PC-9 (cell line): ENCODE results near the gene ATAD3B. TPM values are rescaled to one million over a fixed set of nuclear protein-coding genes. Genes with fewer than 3 reads are reported as not detected.

ENCODE experiments used
- BruUV-seq: library from RNA; stranded (reverse); fragments of 400-500 nt; replicated peaks from 2 replicates; lab custom pipeline; 2021; lab: Mats Ljungman, UMichigan
- CTCF ChIA-PET: fragments of 300-600 bp; sonication (Branson Sonifier 250); formaldehyde crosslinking; loops from one replicate; lab custom pipeline; 2022; ENCODE audit warnings: antibody characterized with exemption; lab: Charles Lee
- POLR2A ChIA-PET: fragments of 300-600 bp; sonication (Branson Sonifier 250); formaldehyde crosslinking; loops from one replicate; lab custom pipeline; 2022; ENCODE audit warnings: antibody characterized with exemption; ENCODE audit not compliant: unreplicated experiment; lab: Charles Lee
- DNase-seq, 2 experiments: peaks; one replicate each; pipeline versions ENCODE4 v3.0.0 to v3.0.0-alpha.2; 2015 to 2022; ENCODE audit warnings: mixed read lengths in 1 of 2
- H2AFZ ChIP-seq: fragments of 200-600 bp; sonication (generic); 2 replicates; pipeline ENCODE4 v1.8.1; 2017; ENCODE audit warnings: antibody characterized with exemption
- H3F3A ChIP-seq: fragments of 200-600 bp; sonication (generic); 2 replicates; pipeline ENCODE4 v1.8.1; 2017; ENCODE audit warnings: antibody characterized with exemption, mild to moderate bottlenecking, low read depth; ENCODE audit not compliant: insufficient read depth
- H3K27ac ChIP-seq: fragments of 200-600 bp; sonication (generic); 2 replicates; pipeline ENCODE4 v1.6.1; 2016; ENCODE audit warnings: mixed run types
- H3K27me3 ChIP-seq: fragments of 200-600 bp; sonication (generic); 2 replicates; pipeline ENCODE4 v1.6.1; 2016; ENCODE audit warnings: low read depth, mixed run types; ENCODE audit not compliant: insufficient read depth
- H3K36me3 ChIP-seq: fragments of 200-600 bp; sonication (generic); 2 replicates; pipeline ENCODE4 v1.6.1; 2016; ENCODE audit warnings: low read depth, mixed run types
- H3K4me1 ChIP-seq: fragments of 200-600 bp; sonication (generic); replicated peaks from 2 replicates; pipeline ENCODE4 v1.6.1; 2016; ENCODE audit warnings: mixed run types; ENCODE audit not compliant: insufficient read depth
- H3K4me2 ChIP-seq: fragments of 200-600 bp; sonication (generic); 2 replicates; pipeline ENCODE4 v1.6.1; 2017; ENCODE audit warnings: mixed run types
- H3K4me3 ChIP-seq: fragments of 200-600 bp; sonication (generic); 2 replicates; pipeline ENCODE4 v1.6.1; 2016; ENCODE audit warnings: mixed run types
- H3K79me2 ChIP-seq: fragments of 200-600 bp; sonication (generic); 2 replicates; pipeline ENCODE4 v1.6.1; 2017; ENCODE audit warnings: low read depth, mixed run types
- H3K9me2 ChIP-seq: fragments of 200-600 bp; sonication (generic); 2 replicates; pipeline ENCODE4 v1.8.1; 2017; ENCODE audit warnings: mild to moderate bottlenecking; ENCODE audit not compliant: insufficient read depth
- H3K9me3 ChIP-seq: fragments of 200-600 bp; sonication (generic); 2 replicates; pipeline ENCODE4 v1.8.1; 2016; ENCODE audit warnings: low read depth; ENCODE audit not compliant: insufficient read depth
- H4K20me1 ChIP-seq: fragments of 200-600 bp; sonication (generic); 2 replicates; pipeline ENCODE4 v1.8.1; 2017; ENCODE audit not compliant: insufficient read depth
- CTCF ChIP-seq: fragments of 200-600 bp; sonication (generic); conservative IDR thresholded peaks from 2 replicates; pipeline ENCODE4 v1.6.1; 2017; ENCODE audit warnings: mixed run types, antibody characterized with exemption, mild to moderate bottlenecking, moderate library complexity
- EZH2 ChIP-seq: fragments of 200-600 bp; sonication (generic); IDR thresholded peaks from 2 replicates; pipeline ENCODE4 v1.8.0; 2017; ENCODE audit warnings: antibody characterized with exemption, low read depth
- intact Hi-C: fragments of 100-400 bp; cut with micrococcal nuclease; formaldehyde crosslinking; loops from one replicate; pipeline ENCODE4 v1.10.0; 2022; ENCODE audit not compliant: unreplicated experiment
- total RNA-seq: library from RNA; stranded (reverse); gene quantifications from 2 replicates; pipeline ENCODE4 v1.2.3, GENCODE V29; 2021

Gene ATAD3B
- total RNA-seq, 1 experiment from 2014 or later = 32.8 TPM

DNA sequence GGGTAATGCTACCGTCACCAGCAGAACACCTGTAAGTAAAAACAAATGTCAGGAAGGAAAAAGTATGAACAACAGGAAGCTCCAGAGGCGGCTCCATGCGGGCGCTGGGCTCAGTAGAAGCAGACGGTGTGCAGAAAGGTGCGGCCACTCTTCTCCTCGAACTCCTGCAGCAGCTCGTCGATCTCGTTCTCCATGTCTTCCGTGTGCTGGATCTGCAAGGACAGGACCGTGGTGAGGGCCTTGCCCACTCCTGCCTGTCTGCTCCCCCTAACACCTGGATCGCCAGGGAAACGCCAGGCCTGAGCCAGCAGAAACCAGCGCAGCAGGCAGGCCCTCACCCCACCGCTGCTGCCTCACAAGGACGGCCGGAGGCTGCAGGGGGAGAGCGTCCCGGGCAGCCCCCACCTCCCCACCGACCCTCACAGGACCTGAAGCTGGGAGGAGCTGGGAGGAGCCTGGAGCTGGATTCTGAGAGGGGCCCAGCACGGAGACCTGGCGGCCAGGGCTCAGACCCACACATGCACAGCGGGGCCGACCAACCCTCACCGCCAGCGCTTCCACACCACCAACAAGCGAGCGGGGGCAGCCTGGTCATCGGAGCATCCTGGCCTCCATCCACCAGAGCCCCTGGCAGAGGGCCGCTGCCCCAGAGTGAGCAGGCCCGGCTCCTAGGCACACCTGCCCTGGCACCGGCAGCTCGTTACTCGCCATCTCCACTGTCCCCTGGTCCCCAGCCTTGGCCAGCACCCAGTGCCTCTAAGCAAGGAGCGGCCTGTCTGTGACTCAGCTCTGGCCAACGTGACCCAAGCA is 70.6 kb downstream of the ATAD3B start:
- BruUV-seq = no TSS peak
- Histone ChIP-seq H3K27me3 (no peaks in the 10 kb centered on the region), H3K27ac (no peak overlapping the region), H3F3A (peaks cover 39% of the 10 kb centered on the region), H3K9me2 (no peaks in the 10 kb centered on the region), H3K9me3 (no peaks in the 10 kb centered on the region), H3K4me2 (no peak overlapping the region), H3K79me2 (no peaks in the 10 kb centered on the region), H3K36me3 (peaks cover 3% of the 10 kb centered on the region; the same call in 1 of the 2 replicates), H4K20me1 (peaks cover 19% of the 10 kb centered on the region; the same call in 1 of the 2 replicates), H3K4me1 (no peaks in the 10 kb centered on the region), H3K4me3 (no peak overlapping the region), H2AFZ (no peak overlapping the region)
- CTCF ChIA-PET = no interaction called here
- TF ChIP-seq CTCF (no peak), EZH2 (no peak)
- no peak for DNase-seq
- POLR2A ChIA-PET = no interaction called here
- intact Hi-C loops = no loop called here

GRCh38 chr1:1542766-1543705 is 71.5 kb downstream of the ATAD3B start:
- peaks cover 3% of the 10 kb centered on the region; the same call in 1 of the 2 replicates for H3K36me3 ChIP-seq
- no peaks in the 10 kb centered on the region for H3K79me2 ChIP-seq
- H3K9me3 ChIP-seq = no peaks in the 10 kb centered on the region
- H3F3A ChIP-seq = peaks cover 38% of the 10 kb centered on the region
- no peaks in the 10 kb centered on the region for H3K9me2 ChIP-seq
- TF ChIP-seq CTCF (no peak), EZH2 (no peak)
- intact Hi-C loops = no loop called here
- no peaks in the 10 kb centered on the region for H3K27me3 ChIP-seq
- H2AFZ ChIP-seq = no peak overlapping the region
- DNase-seq = no peak
- H3K4me3 ChIP-seq = no peak overlapping the region
- H4K20me1 ChIP-seq = peaks cover 22% of the 10 kb centered on the region; the same call in 1 of the 2 replicates
- no peaks in the 10 kb centered on the region for H3K4me1 ChIP-seq
- POLR2A ChIA-PET = no interaction called here
- no TSS peak for BruUV-seq
- H3K27ac ChIP-seq = no peak overlapping the region
- no peak overlapping the region for H3K4me2 ChIP-seq
- CTCF ChIA-PET = no interaction called here

- no peaks in the 10 kb centered on the region for H3K79me2 ChIP-seq
- no peak overlapping the region for H3K27ac ChIP-seq
- no peak overlapping the region for H2AFZ ChIP-seq
- H3K36me3 ChIP-seq = peaks cover 3% of the 10 kb centered on the region; the same call in 1 of the 2 replicates
- H3K4me3 ChIP-seq = no peak overlapping the region
- no peaks in the 10 kb centered on the region for H3K9me2 ChIP-seq
- intact Hi-C loops = no loop called here
- H4K20me1 ChIP-seq = peaks cover 29% of the 10 kb centered on the region; the same call in 1 of the 2 replicates
- CTCF ChIA-PET = no interaction called here
- no peak for TF ChIP-seq EZH2
- no peak for TF ChIP-seq CTCF
- H3K4me2 ChIP-seq = no peak overlapping the region
- POLR2A ChIA-PET = no interaction called here
- no TSS peak for BruUV-seq
- DNase-seq = no peak
- H3K27me3 ChIP-seq = no peaks in the 10 kb centered on the region
- peaks cover 31% of the 10 kb centered on the region for H3F3A ChIP-seq
- no peaks in the 10 kb centered on the region for H3K4me1 ChIP-seq
- H3K9me3 ChIP-seq = no peaks in the 10 kb centered on the region
These were observed 72.1 kb downstream of the ATAD3B start for GRCh38 chr1:1543706-1544099.
